HUES48 (cell line): ENCODE results near the gene C1orf21.

ENCODE experiments used
- H3K27ac ChIP-seq: one replicate; pipeline ENCODE4 v1.7.0; 2013; ENCODE audit warnings: low read depth, low read length, inconsistent platforms
- H3K27me3 ChIP-seq: 2 replicates; pipeline ENCODE4 v1.6.1; 2013; ENCODE audit warnings: mild to moderate bottlenecking, low read length; ENCODE audit not compliant: control insufficient read depth, insufficient read depth
- H3K36me3 ChIP-seq: 2 replicates; pipeline ENCODE4 v1.6.1; 2013; ENCODE audit warnings: low read length; ENCODE audit not compliant: control insufficient read depth, insufficient read depth
- H3K4me1 ChIP-seq: 2 replicates; pipeline ENCODE4 v1.6.1; 2013; ENCODE audit warnings: mild to moderate bottlenecking, low read length; ENCODE audit not compliant: control insufficient read depth, insufficient read depth
- H3K4me3 ChIP-seq: 2 replicates; pipeline ENCODE4 v1.5.1; 2013; ENCODE audit warnings: mild to moderate bottlenecking, low read depth, low read length
- H3K9ac ChIP-seq: 2 replicates; pipeline ENCODE4 v1.6.1; 2013; ENCODE audit warnings: mild to moderate bottlenecking, low read depth, low read length, moderate library complexity
- H3K9me3 ChIP-seq: 2 replicates; pipeline ENCODE4 v1.6.1; 2013; ENCODE audit warnings: low read length; ENCODE audit not compliant: control insufficient read depth, insufficient read depth

Gene C1orf21

DNA sequence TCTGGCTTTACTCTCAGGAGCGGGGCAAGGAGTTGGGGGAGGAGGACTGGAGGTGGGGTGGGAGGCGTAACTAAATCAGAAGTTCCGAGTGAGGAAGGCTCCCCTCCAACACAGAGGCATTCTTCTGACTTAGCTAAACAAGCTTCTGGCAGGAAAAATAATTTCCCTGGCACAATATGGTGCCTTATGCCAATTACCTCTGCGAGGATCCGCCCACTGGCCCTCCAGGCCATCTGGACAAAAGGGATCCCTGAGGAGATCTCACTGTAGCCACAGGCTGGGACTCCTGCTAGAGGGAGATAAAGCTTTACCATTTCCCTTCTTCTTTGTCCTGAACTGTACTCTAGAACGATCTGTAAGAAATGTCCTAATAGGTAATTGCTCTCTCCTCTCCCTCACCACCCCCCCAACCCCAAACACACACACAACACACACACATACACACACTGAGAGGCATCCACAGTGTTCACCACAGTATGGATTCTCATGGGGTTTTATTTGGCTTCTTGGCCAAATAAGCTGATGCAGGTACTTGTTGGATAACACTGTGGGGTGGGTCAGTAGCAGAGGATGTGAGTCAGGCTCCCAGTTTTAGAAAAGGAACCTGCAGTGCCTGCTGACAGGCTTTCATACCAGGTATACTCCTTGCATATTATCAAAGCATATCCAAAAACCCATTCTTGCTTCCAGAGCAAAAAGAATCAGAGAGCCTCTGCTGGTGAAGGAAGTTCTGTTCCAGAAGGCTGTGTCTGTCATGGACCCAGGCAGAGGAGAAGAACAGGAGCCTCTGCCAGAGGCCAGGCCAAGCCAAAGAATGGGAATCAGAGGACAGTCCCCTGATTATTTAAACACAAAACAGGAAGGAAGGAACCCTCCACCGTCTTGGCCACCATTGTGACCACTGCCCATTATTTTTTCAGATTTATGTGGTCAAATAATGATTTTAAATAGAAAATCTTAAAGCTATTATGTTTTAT lies 169.1 kb downstream of the C1orf21 start:
- no peak overlapping the region for H3K4me3 ChIP-seq
- no peak overlapping the region for H3K9ac ChIP-seq

GRCh38 chr1:184556665-184557064 lies 169.8 kb downstream of the C1orf21 start:
- no peak overlapping the region for H3K4me3 ChIP-seq
- no peaks in the 10 kb centered on the region for H3K4me1 ChIP-seq
- H3K27ac ChIP-seq: no peak overlapping the region
- no peaks in the 10 kb centered on the region for H3K9me3 ChIP-seq
- H3K36me3 ChIP-seq: no peaks in the 10 kb centered on the region
- H3K9ac ChIP-seq: no peak overlapping the region
- no peaks in the 10 kb centered on the region for H3K27me3 ChIP-seq

More for the DNA sequence above, 169.1 kb downstream of the C1orf21 start:
- Histone ChIP-seq H3K27me3 (no peaks in the 10 kb centered on the region), H3K27ac (no peak overlapping the region), H3K4me1 (peaks cover 5% of the 10 kb centered on the region), H3K9me3 (no peaks in the 10 kb centered on the region), H3K36me3 (no peaks in the 10 kb centered on the region)

DNA sequence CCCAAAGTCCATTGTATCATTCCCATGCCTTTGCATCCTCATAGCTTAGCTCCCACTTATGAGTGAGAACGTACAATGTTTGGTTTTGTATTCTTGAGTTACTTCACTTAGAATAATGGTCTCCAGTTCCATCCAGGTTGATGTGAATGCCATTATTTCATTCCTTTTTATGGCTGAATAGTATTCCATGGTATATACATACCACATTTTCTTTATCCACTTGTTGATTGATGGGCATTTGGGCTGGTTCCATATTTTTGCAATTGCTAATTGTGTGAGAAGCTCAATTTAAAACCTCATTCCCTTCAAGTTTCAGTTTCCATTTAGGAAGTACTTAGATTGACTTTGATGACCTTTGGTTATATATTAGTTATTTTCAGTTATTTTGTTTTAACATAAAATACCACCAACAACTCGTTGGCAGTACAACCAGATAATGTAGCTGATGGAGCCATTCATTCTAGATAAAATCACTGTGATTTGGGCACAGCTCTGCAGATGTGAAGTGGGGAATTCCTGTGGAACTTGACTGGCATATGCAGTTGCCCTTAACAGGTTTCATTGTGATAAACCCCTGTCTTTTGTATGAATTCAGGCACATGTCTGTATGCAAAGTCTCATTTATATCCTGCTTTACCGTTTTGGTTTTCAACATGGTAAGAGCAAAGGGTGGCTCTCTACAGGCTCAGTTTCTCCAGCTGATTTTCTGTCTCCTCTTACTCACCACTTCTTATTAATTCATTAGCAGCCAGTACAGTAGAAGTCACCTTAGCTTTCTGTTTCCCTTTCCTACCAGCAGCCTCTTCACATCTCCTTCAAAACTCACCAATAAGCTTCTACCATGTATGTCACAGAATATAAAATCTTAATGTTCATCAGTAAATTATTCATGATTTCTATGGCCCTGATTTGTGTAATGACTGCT lies 170.9 kb downstream of the C1orf21 start:
- Histone ChIP-seq H3K4me3 (no peak overlapping the region), H3K27ac (no peak overlapping the region), H3K27me3 (no peaks in the 10 kb centered on the region), H3K9ac (no peak overlapping the region), H3K9me3 (no peaks in the 10 kb centered on the region), H3K36me3 (no peaks in the 10 kb centered on the region), H3K4me1 (no peaks in the 10 kb centered on the region)

- Histone ChIP-seq H3K4me1 (no peaks in the 10 kb centered on the region), H3K27me3 (no peaks in the 10 kb centered on the region), H3K9ac (no peak overlapping the region), H3K9me3 (no peaks in the 10 kb centered on the region), H3K27ac (no peak overlapping the region), H3K4me3 (no peak overlapping the region), H3K36me3 (no peaks in the 10 kb centered on the region)
Measured at GRCh38 chr1:184558691-184559090, 171.9 kb downstream of the C1orf21 start.

DNA sequence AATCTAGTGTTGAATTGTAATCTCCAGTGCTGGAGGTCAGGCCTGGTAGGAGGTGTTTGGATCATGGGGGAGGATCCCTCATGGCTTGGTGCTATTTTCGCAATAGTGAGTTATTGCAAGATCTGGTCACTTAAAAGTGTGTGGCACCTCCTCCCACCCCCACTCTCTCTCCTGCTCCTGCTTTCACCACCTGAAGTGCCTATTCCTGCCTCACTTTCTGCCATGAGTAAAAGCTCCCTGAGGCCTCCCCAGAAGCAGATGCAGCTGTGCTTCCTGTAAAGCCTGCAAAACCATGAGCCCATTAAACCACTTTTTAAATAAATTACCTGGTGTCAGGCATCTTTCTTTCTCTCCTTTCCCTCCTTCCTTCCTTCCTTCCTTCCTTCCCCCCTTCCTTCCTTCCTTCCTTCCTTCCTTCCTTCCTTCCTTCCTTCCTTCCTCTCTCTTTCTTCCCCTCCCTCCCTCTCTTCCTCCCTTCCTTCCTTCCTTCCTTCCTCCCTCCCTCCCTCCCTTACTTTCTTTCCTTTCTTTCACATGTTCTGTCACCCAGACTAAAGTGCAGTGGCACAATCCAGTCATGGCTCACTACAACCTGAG lies 172.4 kb downstream of the C1orf21 start:
- Histone ChIP-seq H3K36me3 (no peaks in the 10 kb centered on the region), H3K9ac (no peak overlapping the region), H3K9me3 (no peaks in the 10 kb centered on the region), H3K4me1 (no peaks in the 10 kb centered on the region), H3K27me3 (no peaks in the 10 kb centered on the region), H3K27ac (no peak overlapping the region), H3K4me3 (no peak overlapping the region)

GRCh38 chr1:184562806-184563205 lies 176.0 kb downstream of the C1orf21 start:
- Histone ChIP-seq H3K4me3 (no peak overlapping the region), H3K27me3 (no peaks in the 10 kb centered on the region), H3K36me3 (no peaks in the 10 kb centered on the region), H3K9ac (no peak overlapping the region), H3K27ac (no peak overlapping the region), H3K4me1 (no peaks in the 10 kb centered on the region), H3K9me3 (no peaks in the 10 kb centered on the region)

DNA sequence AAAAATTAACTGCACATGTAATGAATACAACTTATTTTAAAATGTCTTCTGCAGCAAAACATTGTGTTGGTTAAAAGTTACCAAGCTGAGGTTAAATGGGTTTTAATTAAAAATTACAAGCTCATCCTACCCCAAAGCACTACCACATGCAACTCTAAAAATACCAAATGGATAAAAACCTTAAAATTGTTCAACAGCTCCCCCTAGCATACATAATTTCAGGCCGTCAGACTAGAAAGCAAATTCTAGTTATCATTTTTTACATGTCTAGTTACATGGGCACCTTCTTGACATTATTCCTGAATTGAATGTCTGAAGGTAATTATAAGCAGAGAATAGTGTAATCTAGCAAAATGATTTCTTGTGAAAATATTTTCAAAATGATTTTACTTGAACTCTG lies 176.5 kb downstream of the C1orf21 start:
- Histone ChIP-seq H3K4me1 (no peaks in the 10 kb centered on the region), H3K36me3 (no peaks in the 10 kb centered on the region), H3K27ac (no peak overlapping the region), H3K9me3 (no peaks in the 10 kb centered on the region), H3K27me3 (no peaks in the 10 kb centered on the region), H3K9ac (no peak overlapping the region), H3K4me3 (no peak overlapping the region)

GRCh38 chr1:184567009-184567408 lies 180.2 kb downstream of the C1orf21 start:
- Histone ChIP-seq H3K27ac (no peak overlapping the region), H3K9me3 (no peaks in the 10 kb centered on the region), H3K4me3 (no peak overlapping the region), H3K27me3 (no peaks in the 10 kb centered on the region), H3K36me3 (no peaks in the 10 kb centered on the region), H3K9ac (no peak overlapping the region), H3K4me1 (no peaks in the 10 kb centered on the region)

DNA sequence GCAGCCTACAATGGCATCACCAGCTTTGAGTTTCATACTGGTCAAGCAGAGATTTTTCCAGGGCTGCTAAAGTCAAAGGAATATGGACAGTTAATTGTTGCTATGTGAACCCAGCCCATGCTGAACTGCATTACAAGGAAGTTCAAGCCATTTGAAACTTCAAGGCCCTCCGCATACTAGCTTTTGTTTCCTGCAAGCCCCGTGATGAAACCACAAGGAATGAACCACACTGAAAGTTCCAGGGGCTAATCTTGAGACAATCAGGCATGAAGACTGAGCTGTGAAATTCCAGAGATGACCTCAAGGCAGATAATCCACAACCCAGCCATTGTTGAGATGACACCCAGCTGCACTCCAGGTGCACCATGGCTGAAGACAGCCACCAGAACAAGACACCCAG lies 180.8 kb downstream of the C1orf21 start:
- H3K27ac ChIP-seq: no peak overlapping the region
- H3K4me3 ChIP-seq: no peak overlapping the region
- no peaks in the 10 kb centered on the region for H3K9me3 ChIP-seq
- no peaks in the 10 kb centered on the region for H3K27me3 ChIP-seq
- no peaks in the 10 kb centered on the region for H3K4me1 ChIP-seq
- no peak overlapping the region for H3K9ac ChIP-seq
- no peaks in the 10 kb centered on the region for H3K36me3 ChIP-seq

DNA sequence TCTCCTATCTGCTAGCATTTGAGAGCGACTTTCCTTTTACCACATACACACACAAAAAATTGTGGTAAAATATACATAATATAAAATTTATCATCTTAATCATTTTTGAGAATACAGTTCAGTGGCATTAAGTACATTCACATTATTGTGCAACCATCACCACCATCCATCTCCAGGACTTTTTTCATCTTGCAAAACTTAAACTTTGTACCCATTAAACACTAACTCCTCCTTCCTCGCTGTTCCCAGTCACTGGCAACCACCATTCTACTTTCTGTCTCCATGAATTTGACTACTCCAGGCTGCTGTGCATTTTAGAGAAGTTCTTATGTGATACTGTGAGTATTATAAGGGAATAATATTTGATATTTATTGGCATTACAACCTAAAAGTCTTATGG lies 181.3 kb downstream of the C1orf21 start:
- H3K27ac ChIP-seq: no peak overlapping the region
- H3K4me3 ChIP-seq: no peak overlapping the region
- no peaks in the 10 kb centered on the region for H3K9me3 ChIP-seq
- H3K36me3 ChIP-seq: no peaks in the 10 kb centered on the region
- H3K4me1 ChIP-seq: no peaks in the 10 kb centered on the region
- H3K9ac ChIP-seq: no peak overlapping the region
- H3K27me3 ChIP-seq: no peaks in the 10 kb centered on the region
